ENCODE data around the gene SNX20.

GRCh38 chr16:50645563-50646220, 35.4 kb downstream of the SNX20 start:
- TF ChIP-seq CTCF (IDR thresholded peaks at IDR 0.05) (no peak), POLR2A (IDR thresholded peaks at IDR 0.05) (no peak)
